ENCODE measurements around the gene MTREX.

The MTREX gene

DNA sequence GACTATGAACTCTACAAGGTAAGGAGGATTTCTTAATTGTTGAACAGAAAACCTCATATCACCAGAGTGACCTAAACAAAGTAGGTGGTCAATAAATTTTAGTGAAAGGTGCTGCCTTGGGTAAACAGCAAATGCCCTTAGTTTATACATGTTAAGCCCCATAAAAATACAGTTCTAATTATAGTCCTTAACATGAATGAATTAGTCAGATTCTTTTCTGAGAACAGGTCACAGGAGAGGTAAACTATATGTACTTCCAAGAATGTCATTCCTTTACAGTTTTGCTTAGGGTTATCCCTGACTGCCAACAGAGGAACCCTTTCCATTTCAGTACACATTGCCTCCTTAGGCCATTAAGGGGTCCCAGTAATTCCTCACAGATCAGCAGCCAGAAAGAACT, 162.1 kb downstream of the MTREX start:
- peaks cover 3% of the 10 kb centered on the region for H3K4me1 Mint-ChIP-seq
- DNase-seq (ENCODE audit: low spot score in 2 of 2): no peak
- H3K4me3 Mint-ChIP-seq: no peak overlapping the region
- no peak overlapping the region for H3K27ac Mint-ChIP-seq
- peaks cover 1% of the 10 kb centered on the region for H3K9me3 Mint-ChIP-seq
- no peak for ATAC-seq (ENCODE audit: low read depth)
- H3K27me3 Mint-ChIP-seq: no peaks in the 10 kb centered on the region
- peaks cover 10% of the 10 kb centered on the region for H3K36me3 Mint-ChIP-seq

DNA sequence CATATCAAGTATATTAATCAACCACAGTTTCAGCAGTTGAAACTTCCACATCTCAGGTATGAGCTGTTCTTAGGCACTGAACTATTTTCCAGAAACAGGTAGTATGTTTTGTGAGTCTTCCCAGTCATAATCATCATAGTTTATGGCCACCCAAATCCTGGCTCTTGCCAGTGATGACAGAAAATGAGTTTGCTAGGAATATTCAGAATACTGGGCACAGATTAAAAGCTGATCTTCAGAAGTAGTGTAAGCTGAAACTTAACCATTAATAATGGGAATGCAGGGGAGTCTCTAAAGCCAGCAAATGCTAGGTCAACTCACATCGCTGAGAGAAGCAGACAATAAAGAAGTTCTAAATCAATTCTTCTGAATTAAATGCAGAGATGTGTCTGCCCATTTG, 162.5 kb downstream of the MTREX start:
- Mint-ChIP-seq H3K36me3 (peaks cover 10% of the 10 kb centered on the region), H3K4me1 (peaks cover 3% of the 10 kb centered on the region), H3K4me3 (no peak overlapping the region), H3K27me3 (no peaks in the 10 kb centered on the region), H3K27ac (no peak overlapping the region), H3K9me3 (peaks cover 1% of the 10 kb centered on the region)
- DNase-seq (ENCODE audit: low spot score in 2 of 2) (no peak), ATAC-seq (ENCODE audit: low read depth) (no peak)

- H3K27ac Mint-ChIP-seq: no peak overlapping the region
- no peak for DNase-seq (ENCODE audit: low spot score in 2 of 2)
- H3K36me3 Mint-ChIP-seq: peaks cover 3% of the 10 kb centered on the region
- H3K27me3 Mint-ChIP-seq: no peaks in the 10 kb centered on the region
- no peak for ATAC-seq (ENCODE audit: low read depth)
- H3K9me3 Mint-ChIP-seq: no peaks in the 10 kb centered on the region
- H3K4me3 Mint-ChIP-seq: no peak overlapping the region
- peaks cover 4% of the 10 kb centered on the region for H3K4me1 Mint-ChIP-seq
Measured at GRCh38 chr5:55471468-55471867, 163.7 kb downstream of the MTREX start.

DNA sequence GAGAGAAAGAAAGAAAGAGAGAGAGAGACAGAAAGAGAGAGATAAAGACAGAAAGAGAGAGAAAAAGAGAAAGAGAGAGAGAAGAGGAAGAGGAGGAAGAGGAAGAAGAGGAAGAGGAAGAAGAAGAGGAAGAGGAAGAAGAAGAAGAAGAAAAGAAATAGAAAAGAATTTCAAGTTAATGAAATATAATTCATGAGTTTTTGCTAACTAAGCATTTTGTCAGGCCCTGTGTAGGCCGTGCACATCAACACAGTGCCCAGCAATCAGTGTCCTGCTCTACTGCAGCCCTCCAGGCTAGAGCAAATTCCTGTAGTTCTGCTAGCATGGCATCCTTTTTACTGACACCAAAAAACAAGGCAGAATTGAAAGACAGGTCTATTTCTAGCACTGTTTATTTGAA, 164.9 kb downstream of the MTREX start:
- no peaks in the 10 kb centered on the region for H3K27me3 Mint-ChIP-seq
- no peaks in the 10 kb centered on the region for H3K9me3 Mint-ChIP-seq
- no peak for ATAC-seq (ENCODE audit: low read depth)
- H3K27ac Mint-ChIP-seq: no peak overlapping the region
- DNase-seq (ENCODE audit: low spot score in 2 of 2): no peak
- peaks cover 3% of the 10 kb centered on the region for H3K36me3 Mint-ChIP-seq
- peaks cover 7% of the 10 kb centered on the region for H3K4me1 Mint-ChIP-seq
- H3K4me3 Mint-ChIP-seq: no peak overlapping the region
